GM23248 (cell line): ENCODE data around the gene UHRF2. TPM values are rescaled to one million over a fixed set of nuclear protein-coding genes. Genes with fewer than 3 reads are reported as not detected.
"Not testable (repeated sequence)": the region's sequence is repeated elsewhere in the genome, so short reads cannot be mapped to it uniquely, and the experiment has no call there.

Experiments used
- DNase-seq: peaks from one replicate; pipeline ENCODE4 v3.0.0-alpha.2; 2015
- H2AFZ ChIP-seq: fragments of 200-600 bp; sonication (generic); 2 replicates; pipeline ENCODE4 v1.6.1; 2016; ENCODE audit warnings: antibody characterized with exemption
- H3F3A ChIP-seq: fragments of 200-600 bp; sonication (generic); 2 replicates; pipeline ENCODE4 v1.6.1; 2016; ENCODE audit warnings: mild to moderate bottlenecking, antibody characterized with exemption, mixed run types; ENCODE audit not compliant: insufficient read depth
- H3K27ac ChIP-seq: fragments of 200-600 bp; sonication (generic); 2 replicates; pipeline ENCODE4 v1.5.1; 2016; ENCODE audit warnings: mild to moderate bottlenecking
- H3K27me3 ChIP-seq: fragments of 200-600 bp; sonication (generic); replicated peaks from 2 replicates; pipeline ENCODE4 v1.6.1; 2016; ENCODE audit warnings: mild to moderate bottlenecking; ENCODE audit not compliant: insufficient read depth
- H3K36me3 ChIP-seq: fragments of 200-600 bp; sonication (generic); 2 replicates; pipeline ENCODE4 v1.6.1; 2016; ENCODE audit warnings: low read depth, mild to moderate bottlenecking
- H3K4me1 ChIP-seq: fragments of 200-600 bp; sonication (generic); 2 replicates; pipeline ENCODE4 v1.6.1; 2016; ENCODE audit warnings: mild to moderate bottlenecking; ENCODE audit not compliant: insufficient read depth
- H3K4me2 ChIP-seq: fragments of 200-600 bp; sonication (generic); one replicate; pipeline ENCODE4 v1.6.1; 2016; ENCODE audit warnings: mild to moderate bottlenecking; ENCODE audit not compliant: unreplicated experiment
- H3K4me3 ChIP-seq: fragments of 200-600 bp; sonication (generic); 2 replicates; pipeline ENCODE4 v1.5.1; 2016; ENCODE audit warnings: mild to moderate bottlenecking
- H3K79me2 ChIP-seq: fragments of 200-600 bp; sonication (generic); 2 replicates; pipeline ENCODE4 v1.6.1; 2016; ENCODE audit warnings: mild to moderate bottlenecking; ENCODE audit not compliant: insufficient read depth
- H3K9ac ChIP-seq: fragments of 200-600 bp; sonication (generic); 2 replicates; pipeline ENCODE4 v1.6.1; 2016; ENCODE audit warnings: mild to moderate bottlenecking
- H3K9me2 ChIP-seq: fragments of 200-600 bp; sonication (generic); 2 replicates; pipeline ENCODE4 v1.6.1; 2016; ENCODE audit warnings: mixed run types, mild to moderate bottlenecking, moderate library complexity; ENCODE audit not compliant: insufficient read depth
- H3K9me3 ChIP-seq: fragments of 200-600 bp; sonication (generic); one replicate; pipeline ENCODE4 v1.6.1; 2017; ENCODE audit warnings: low read depth
- H4K20me1 ChIP-seq: fragments of 200-600 bp; sonication (generic); 2 replicates; pipeline ENCODE4 v1.6.0; 2016; ENCODE audit not compliant: insufficient read depth
- EZH2 ChIP-seq: fragments of 200-600 bp; sonication (generic); IDR thresholded peaks from 2 replicates; pipeline ENCODE4 v1.6.1; 2018; ENCODE audit warnings: antibody characterized with exemption, mild to moderate bottlenecking; ENCODE audit not compliant: insufficient read depth, poor library complexity, severe bottlenecking
- EZH2phosphoT487 ChIP-seq: fragments of 200-600 bp; sonication (generic); IDR thresholded peaks from 2 replicates; pipeline ENCODE4 v1.6.1; 2018; ENCODE audit warnings: antibody characterized with exemption, moderate library complexity, mild to moderate bottlenecking, low read depth; ENCODE audit not compliant: insufficient read depth
- WGBS, 2 experiments: methylation state at CpG; one replicate each; pipeline ENCODE4 v1.1.6; 2015 to 2017; ENCODE audit warnings: low lambda C conversion rate in 2 of 2, low coverage in 1 of 2; ENCODE audit errors: missing lambda C conversion rate in 2 of 2; 5-methylcytosine and 5-hydroxymethylcytosine counted together
- in situ Hi-C: fragments of 300-500 bp; cut with MboI; formaldehyde crosslinking; loops from 2 replicates; pipeline ENCODE4 v1.15.0; 2020
- polyA plus RNA-seq: library from polyadenylated mRNA; unstranded; fragments of >200 nt; fragmentation: Nextera tagmentation; extraction: Ambion mirVana; gene quantifications from 2 replicates; pipeline ENCODE4 v1.2.1, GENCODE V29; 2016
- total RNA-seq: library from RNA; depleted of rRNA; stranded (reverse); fragments of >200 nt; shearing (Covaris generic); gene quantifications from 2 replicates; pipeline ENCODE4 v1.2.3, GENCODE V29; 2014

UHRF2 gene
- total and polyA plus RNA-seq, 2 experiments from 2014 or later: 25.8 to 53.1 TPM

DNA sequence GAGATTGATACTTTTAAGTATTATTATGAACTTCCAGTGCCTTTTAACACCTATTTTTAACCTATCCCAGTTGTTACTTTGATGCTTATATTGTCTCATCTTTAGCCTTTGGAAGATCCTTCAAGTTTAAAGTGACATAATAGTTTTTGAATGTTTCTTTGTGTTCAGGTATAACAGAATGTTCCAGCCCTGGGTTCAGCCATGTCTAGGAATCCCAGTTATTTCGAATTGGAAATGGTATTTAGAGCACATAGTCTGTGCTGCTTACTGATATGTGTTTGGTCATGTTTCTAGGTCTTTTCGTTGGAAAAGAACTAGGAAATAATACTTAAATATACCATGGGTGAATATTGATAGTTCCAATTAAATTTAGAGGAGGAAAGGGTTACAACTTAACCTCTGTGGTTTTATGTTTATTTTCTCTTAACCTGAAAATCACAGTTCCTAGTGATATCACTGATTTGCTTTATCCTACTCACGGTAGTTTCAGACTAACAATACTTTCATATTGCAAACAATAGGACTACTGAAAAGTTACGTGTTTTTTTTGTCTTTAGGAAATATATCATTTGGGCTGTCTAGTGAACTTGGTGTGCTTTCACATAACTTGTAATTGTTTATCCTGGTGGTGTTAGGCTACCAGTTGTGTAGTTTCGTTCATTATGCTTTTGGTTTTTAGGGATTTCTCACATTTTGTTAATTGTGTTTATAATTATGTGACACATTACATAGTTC lies 37.8 kb downstream of the UHRF2 start:
- Histone ChIP-seq H3K27me3 (no peaks in the 10 kb centered on the region), H3K9me3 (no peaks in the 10 kb centered on the region), H3F3A (peaks cover 10% of the 10 kb centered on the region), H4K20me1 (peaks cover 15% of the 10 kb centered on the region; the same call in 1 of the 2 replicates), H3K36me3 (0 out of 2 replicates have a peak, but pooled peaks cover 6% of the 10 kb centered on the region), H3K4me1 (peaks cover 13% of the 10 kb centered on the region), H3K27ac (no peak overlapping the region), H3K4me2 (no peak overlapping the region), H3K9me2 (no peaks in the 10 kb centered on the region), H2AFZ (no peak overlapping the region), H3K9ac (no peak overlapping the region), H3K4me3 (no peak overlapping the region), H3K79me2 (peaks cover 100% of the 10 kb centered on the region)
- 98% methylated on average over 5 of the region's 5 CpGs for WGBS, 2 experiments
- in situ Hi-C loops: no loop called here
- no peak for TF ChIP-seq EZH2
- TF ChIP-seq EZH2phosphoT487: no peak
- DNase-seq: no peak

DNA sequence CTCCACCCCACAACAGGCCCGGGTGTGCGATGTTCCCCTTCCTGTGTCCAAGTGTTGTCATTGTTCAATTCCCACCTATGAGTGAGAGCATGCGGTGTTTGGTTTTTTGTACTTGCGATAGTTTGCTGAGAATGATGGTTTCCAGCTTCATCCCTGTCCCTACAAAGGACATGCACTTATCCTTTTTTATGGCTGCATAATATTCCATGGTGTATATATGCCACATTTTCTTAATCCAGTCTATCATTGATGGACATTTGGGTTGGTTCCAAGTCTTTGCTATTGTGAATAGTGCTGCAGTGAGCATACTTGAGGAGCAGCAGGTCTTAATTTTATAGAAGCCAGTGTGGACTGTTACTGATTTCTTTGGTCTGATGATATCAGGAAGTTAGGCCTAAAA lies 42.3 kb downstream of the UHRF2 start:
- H3K9me2 ChIP-seq, H3F3A ChIP-seq, H3K27ac ChIP-seq, in situ Hi-C loops, H2AFZ ChIP-seq, H3K36me3 ChIP-seq, H3K4me1 ChIP-seq, H3K4me3 ChIP-seq, H3K27me3 ChIP-seq, H3K9ac ChIP-seq, H3K4me2 ChIP-seq, DNase-seq, H3K9me3 ChIP-seq: not testable (repeated sequence)
- 94 to 99% methylated on average over 4 of the region's 4 CpGs for WGBS, 2 experiments
- Histone ChIP-seq H3K79me2 (peaks cover 100% of the 10 kb centered on the region), H4K20me1 (peaks cover 25% of the 10 kb centered on the region; the same call in 1 of the 2 replicates)

DNA sequence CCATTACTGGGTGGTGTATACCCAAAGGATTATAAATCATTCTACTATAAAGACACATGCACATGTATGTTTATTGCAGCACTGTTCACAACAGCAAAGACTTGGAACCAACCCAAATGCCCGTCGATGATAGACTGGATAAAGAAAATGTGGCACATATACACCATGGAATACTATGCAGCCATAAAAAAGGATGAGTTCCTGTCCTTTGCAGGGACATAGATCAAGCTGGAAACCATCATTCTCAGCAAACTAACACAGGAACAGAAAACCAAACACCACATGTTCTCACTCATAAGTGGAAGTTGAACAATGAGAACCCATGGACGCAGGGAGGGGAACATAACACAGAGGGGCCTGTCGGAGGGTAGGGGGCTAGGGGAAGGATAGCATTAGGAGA lies 45.7 kb downstream of the UHRF2 start:
- WGBS, 2 experiments: 95 to 96% methylated on average over 4 of the region's 4 CpGs
- not testable (repeated sequence) for H3K27ac ChIP-seq, H3K9me3 ChIP-seq

GRCh38 chr9:6459718-6460117 lies 46.7 kb downstream of the UHRF2 start:
- WGBS, 2 experiments: 84 to 88% methylated on average over 5 of the region's 5 CpGs
- H4K20me1 ChIP-seq: peaks cover 13% of the 10 kb centered on the region; the same call in 1 of the 2 replicates

More for the DNA sequence above, 45.7 kb downstream of the UHRF2 start:
- H3K4me3 ChIP-seq, H3K4me2 ChIP-seq, H3K9me2 ChIP-seq, H3F3A ChIP-seq, H3K27me3 ChIP-seq, H3K4me1 ChIP-seq, in situ Hi-C loops, DNase-seq, H3K9ac ChIP-seq, H2AFZ ChIP-seq: not testable (repeated sequence)
- H3K36me3 ChIP-seq: peaks cover 17% of the 10 kb centered on the region
- peaks cover 100% of the 10 kb centered on the region for H3K79me2 ChIP-seq
- peaks cover 13% of the 10 kb centered on the region; the same call in 1 of the 2 replicates for H4K20me1 ChIP-seq

More at GRCh38 chr9:6459718-6460117, 46.7 kb downstream of the UHRF2 start:
- DNase-seq: no peak
- Histone ChIP-seq H3K4me3 (no peak overlapping the region), H3K27me3 (no peaks in the 10 kb centered on the region), H3K9me2 (no peaks in the 10 kb centered on the region), H3K4me2 (no peak overlapping the region), H3K4me1 (no peaks in the 10 kb centered on the region), H3K79me2 (peaks cover 100% of the 10 kb centered on the region), H3K9ac (no peak overlapping the region), H3K27ac (no peak overlapping the region), H3K36me3 (peaks cover 26% of the 10 kb centered on the region), H2AFZ (no peak overlapping the region), H3K9me3 (no peaks in the 10 kb centered on the region), H3F3A (0 out of 2 replicates have a peak, but pooled peaks cover 8% of the 10 kb centered on the region)
- in situ Hi-C loops: no loop called here
- no peak for TF ChIP-seq EZH2
- TF ChIP-seq EZH2phosphoT487: no peak
